GM20000 (cell line): ENCODE results near the gene PTPRG.

Source experiments
- DNase-seq: peaks from one replicate; pipeline ENCODE4 v3.0.0; 2012; ENCODE audit warnings: low spot score
- CTCF ChIP-seq: IDR thresholded peaks from 2 replicates; pipeline ENCODE4 v1.5.1; 2012; ENCODE audit warnings: mild to moderate bottlenecking, control low read depth; ENCODE audit errors: extremely low read depth, missing control alignments

Gene PTPRG

GRCh38 chr3:61618231-61618630 lies 56.9 kb downstream of the PTPRG start:
- no peak for TF ChIP-seq CTCF
- DNase-seq, result no peak

- no peak for TF ChIP-seq CTCF
- DNase-seq, result no peak
Observed at GRCh38 chr3:61618871-61619270, 57.5 kb downstream of the PTPRG start.

- no peak for TF ChIP-seq CTCF
- no peak for DNase-seq
Observed at GRCh38 chr3:61620073-61620472, 58.7 kb downstream of the PTPRG start.

GRCh38 chr3:61624300-61624699 lies 62.9 kb downstream of the PTPRG start:
- TF ChIP-seq CTCF, result no peak
- DNase-seq, result no peak

- no peak for TF ChIP-seq CTCF
- no peak for DNase-seq
Observed at GRCh38 chr3:61625429-61625828, 64.1 kb downstream of the PTPRG start.

GRCh38 chr3:61626484-61626883 lies 65.1 kb downstream of the PTPRG start:
- no peak for DNase-seq
- TF ChIP-seq CTCF, result no peak

- DNase-seq, result no peak
- no peak for TF ChIP-seq CTCF
Observed at GRCh38 chr3:61627768-61628185, 66.4 kb downstream of the PTPRG start.
